Measurements from ENCODE around the gene LSAMP. TPM values are rescaled to one million over a fixed set of nuclear protein-coding genes. Genes with fewer than 3 reads are reported as not detected.

LSAMP gene
- total and polyA plus RNA-seq, 2 donors (not counting 3 experiments of a cell fraction or from before 2014, with no cell fraction given): not detected

DNA sequence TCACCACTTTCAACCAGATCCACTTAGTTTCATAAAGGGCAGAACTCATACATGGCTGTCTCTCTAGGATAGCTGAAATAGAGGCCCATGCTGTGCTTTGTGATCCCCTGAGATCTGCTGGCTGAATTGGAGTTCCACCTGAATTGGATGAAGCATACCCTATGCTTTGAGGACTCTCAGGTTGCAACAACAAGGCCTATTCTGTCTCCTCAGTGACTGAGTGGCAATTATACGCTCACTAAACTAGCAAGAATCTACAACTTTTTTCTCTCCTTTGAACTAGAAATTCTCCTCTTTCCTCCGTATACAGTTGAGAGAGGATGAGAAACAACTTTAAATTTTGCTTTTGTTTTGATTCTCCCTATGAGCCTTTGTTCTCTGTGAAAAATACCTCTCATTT, 348.7 kb downstream of the LSAMP start:
- BruUV-seq (replicated peaks): no TSS peak
- no peak overlapping the region for H2AFZ ChIP-seq (ENCODE audit: low read depth, low read length)
- FAIRE-seq: no peak
- no peaks in the 10 kb centered on the region for H3K4me1 ChIP-seq (ENCODE audit: control insufficient read depth, extremely low read depth, insufficient read depth, low read length)
- dilution Hi-C loops (cut with MboI; ENCODE audit: extremely low pct_ligation_motif_present, low sequenced_read_pairs): no loop called here
- H3K79me2 ChIP-seq (ENCODE audit: control insufficient read depth, insufficient read depth, low read length): no peaks in the 10 kb centered on the region
- no peaks in the 10 kb centered on the region for H3K9me1 ChIP-seq (replicated peaks; ENCODE audit: control insufficient read depth, extremely low read depth, insufficient read depth, low read length)
- H4K20me1 ChIP-seq (replicated peaks; ENCODE audit: control insufficient read depth, extremely low read depth, insufficient read depth, low read length): no peaks in the 10 kb centered on the region
- intact Hi-C loops (cut with micrococcal nuclease): no loop called here
- no peak overlapping the region for H3K9ac ChIP-seq (replicated peaks; ENCODE audit: extremely low read depth, insufficient read depth, low read length)
- TF ChIP-seq POLR2AphosphoS5 (IDR thresholded peaks at IDR 0.05; ENCODE audit: insufficient read depth, low read depth, low read length): no peak
- TF ChIP-seq, protein P1, sequence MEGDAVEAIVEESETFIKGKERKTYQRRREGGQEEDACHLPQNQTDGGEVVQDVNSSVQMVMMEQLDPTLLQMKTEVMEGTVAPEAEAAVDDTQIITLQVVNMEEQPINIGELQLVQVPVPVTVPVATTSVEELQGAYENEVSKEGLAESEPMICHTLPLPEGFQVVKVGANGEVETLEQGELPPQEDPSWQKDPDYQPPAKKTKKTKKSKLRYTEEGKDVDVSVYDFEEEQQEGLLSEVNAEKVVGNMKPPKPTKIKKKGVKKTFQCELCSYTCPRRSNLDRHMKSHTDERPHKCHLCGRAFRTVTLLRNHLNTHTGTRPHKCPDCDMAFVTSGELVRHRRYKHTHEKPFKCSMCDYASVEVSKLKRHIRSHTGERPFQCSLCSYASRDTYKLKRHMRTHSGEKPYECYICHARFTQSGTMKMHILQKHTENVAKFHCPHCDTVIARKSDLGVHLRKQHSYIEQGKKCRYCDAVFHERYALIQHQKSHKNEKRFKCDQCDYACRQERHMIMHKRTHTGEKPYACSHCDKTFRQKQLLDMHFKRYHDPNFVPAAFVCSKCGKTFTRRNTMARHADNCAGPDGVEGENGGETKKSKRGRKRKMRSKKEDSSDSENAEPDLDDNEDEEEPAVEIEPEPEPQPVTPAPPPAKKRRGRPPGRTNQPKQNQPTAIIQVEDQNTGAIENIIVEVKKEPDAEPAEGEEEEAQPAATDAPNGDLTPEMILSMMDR (IDR thresholded peaks at IDR 0.05; ENCODE audit: extremely low read depth in 1 of 2, insufficient read depth in 1 of 2, low read depth in 1 of 2, low read length in 2 of 2): no peak
- TF ChIP-seq MYC (IDR thresholded peaks at IDR 0.05; ENCODE audit: low read depth, low read length): no peak
- H3K9me3 ChIP-seq (replicated peaks; ENCODE audit: control insufficient read depth, insufficient read depth, low read length): no peaks in the 10 kb centered on the region
- H3K27me3 ChIP-seq (ENCODE audit: control insufficient read depth in 2 of 2, insufficient read depth in 2 of 2, low read length in 2 of 2): no peaks in the 10 kb centered on the region
- CTCF ChIA-PET: no interaction called here
- H3K4me3 ChIP-seq (replicated peaks in 1 of 3; ENCODE audit: insufficient read depth in 1 of 3, low read depth in 1 of 3, low read length in 3 of 3): no peak overlapping the region
- H3K36me3 ChIP-seq (ENCODE audit: control insufficient read depth in 2 of 2, extremely low read depth in 1 of 2, insufficient read depth in 2 of 2, low read length in 2 of 2): no peaks in the 10 kb centered on the region
- H3K4me2 ChIP-seq (ENCODE audit: insufficient read depth, low read length): no peak overlapping the region
- POLR2A ChIA-PET: no interaction called here
- no peak overlapping the region for H3K27ac ChIP-seq (ENCODE audit: insufficient read depth, low read depth, low read length)
- DNase-seq (ENCODE audit: low read depth, low spot score): no peak

DNA sequence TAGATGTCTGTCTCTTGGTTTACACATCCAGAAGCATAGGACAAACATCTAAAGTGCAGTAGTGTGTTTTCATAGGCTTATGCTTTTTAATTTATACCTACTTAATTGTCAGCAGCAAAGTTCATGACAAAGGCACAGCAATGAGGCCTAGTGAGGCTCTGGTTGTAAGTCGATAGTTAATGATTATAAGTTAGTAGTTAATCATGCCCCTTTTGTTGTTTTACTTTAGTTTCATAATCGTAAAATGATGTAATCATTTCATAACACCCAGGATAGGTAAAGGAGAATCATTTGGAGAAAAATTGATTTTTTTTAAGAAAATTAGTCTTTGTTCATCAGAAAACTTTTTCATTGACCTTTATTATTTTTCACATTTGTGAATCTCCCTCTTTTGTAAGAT, 351.9 kb downstream of the LSAMP start:
- no peaks in the 10 kb centered on the region for H3K9me1 ChIP-seq (replicated peaks; ENCODE audit: control insufficient read depth, extremely low read depth, insufficient read depth, low read length)
- no peaks in the 10 kb centered on the region for H3K27me3 ChIP-seq (ENCODE audit: control insufficient read depth in 2 of 2, insufficient read depth in 2 of 2, low read length in 2 of 2)
- H3K4me2 ChIP-seq (ENCODE audit: insufficient read depth, low read length): no peak overlapping the region
- TF ChIP-seq, protein P1 (IDR thresholded peaks at IDR 0.05; ENCODE audit: extremely low read depth in 1 of 2, insufficient read depth in 1 of 2, low read depth in 1 of 2, low read length in 2 of 2): no peak
- TF ChIP-seq FOS (IDR thresholded peaks at IDR 0.05; ENCODE audit: borderline replicate concordance, insufficient read depth, low read length): no peak
- TF ChIP-seq JUN (IDR thresholded peaks at IDR 0.05; ENCODE audit: borderline replicate concordance, insufficient read depth, insufficient read length, low read depth): no peak
- no peak for TF ChIP-seq POLR2A (IDR thresholded peaks at IDR 0.05; ENCODE audit: low read depth, low read length)
- no peak for TF ChIP-seq MYC (IDR thresholded peaks at IDR 0.05; ENCODE audit: low read depth, low read length)
- no peak for TF ChIP-seq GATA2 (IDR thresholded peaks at IDR 0.05; ENCODE audit: insufficient read depth, insufficient read length, low read depth, low read length)
- no peak for TF ChIP-seq EZH2 (IDR thresholded peaks at IDR 0.05; ENCODE audit: borderline replicate concordance, low read depth, low read length, severe bottlenecking)
- TF ChIP-seq, protein P2, sequence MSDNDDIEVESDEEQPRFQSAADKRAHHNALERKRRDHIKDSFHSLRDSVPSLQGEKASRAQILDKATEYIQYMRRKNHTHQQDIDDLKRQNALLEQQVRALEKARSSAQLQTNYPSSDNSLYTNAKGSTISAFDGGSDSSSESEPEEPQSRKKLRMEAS (IDR thresholded peaks at IDR 0.05; ENCODE audit: insufficient read depth, insufficient read length): no peak
- no peak for TF ChIP-seq POLR2AphosphoS5 (IDR thresholded peaks at IDR 0.05; ENCODE audit: insufficient read depth, low read depth, low read length)
- FAIRE-seq: no peak
- dilution Hi-C loops (cut with MboI; ENCODE audit: extremely low pct_ligation_motif_present, low sequenced_read_pairs) (no loop called here), intact Hi-C loops (cut with micrococcal nuclease) (no loop called here)
- H4K20me1 ChIP-seq (replicated peaks; ENCODE audit: control insufficient read depth, extremely low read depth, insufficient read depth, low read length): no peaks in the 10 kb centered on the region
- H3K79me2 ChIP-seq (ENCODE audit: control insufficient read depth, insufficient read depth, low read length): no peaks in the 10 kb centered on the region
- BruUV-seq (replicated peaks): no TSS peak
- H3K4me1 ChIP-seq (ENCODE audit: control insufficient read depth, extremely low read depth, insufficient read depth, low read length): no peaks in the 10 kb centered on the region
- no peak overlapping the region for H3K9ac ChIP-seq (replicated peaks; ENCODE audit: extremely low read depth, insufficient read depth, low read length)
- no peaks in the 10 kb centered on the region for H3K9me3 ChIP-seq (replicated peaks; ENCODE audit: control insufficient read depth, insufficient read depth, low read length)
- H3K36me3 ChIP-seq (ENCODE audit: control insufficient read depth in 2 of 2, extremely low read depth in 1 of 2, insufficient read depth in 2 of 2, low read length in 2 of 2): no peaks in the 10 kb centered on the region
- no peak overlapping the region for H2AFZ ChIP-seq (ENCODE audit: low read depth, low read length)
- H3K27ac ChIP-seq (ENCODE audit: insufficient read depth, low read depth, low read length): no peak overlapping the region
- DNase-seq (ENCODE audit: low read depth, low spot score): no peak
- ChIA-PET POLR2A (no interaction called here), CTCF (no interaction called here)
- H3K4me3 ChIP-seq (replicated peaks in 1 of 3; ENCODE audit: insufficient read depth in 1 of 3, low read depth in 1 of 3, low read length in 3 of 3): no peak overlapping the region
